CD14-positive monocyte (primary cell): ENCODE measurements around the gene CPEB4. TPM values are rescaled to one million over a fixed set of nuclear protein-coding genes. Genes with fewer than 3 reads are reported as not detected.

Experiments used
- DNase-seq, 3 donors: peaks; one replicate each; pipeline ENCODE4 v3.0.0-alpha.2; 2011 to 2022
- H2AFZ ChIP-seq: 2 replicates; pipeline ENCODE4 v1.6.0; 2012; ENCODE audit warnings: mild to moderate bottlenecking, low read depth, low read length, inconsistent platforms; ENCODE audit not compliant: insufficient read depth, poor library complexity, severe bottlenecking
- H3K27ac ChIP-seq, 2 donors: 1 replicate in 1 of 2; 2 replicates in 1 of 2; pipeline ENCODE4 v1.5.1; 2012 to 2013; ENCODE audit warnings: low read length in 2 of 2, control low read depth in 1 of 2, inconsistent platforms in 1 of 2, low read depth in 1 of 2, mild to moderate bottlenecking in 1 of 2
- H3K27me3 ChIP-seq, 2 donors: one replicate each; pipeline versions ENCODE4 v1.6.0 to v1.6.1; 2011 to 2013; ENCODE audit warnings: low read length in 2 of 2; ENCODE audit not compliant: control insufficient read depth in 2 of 2, insufficient read depth in 2 of 2
- H3K36me3 ChIP-seq, 2 donors: replicated peaks in 1 of 2; 1 replicate in 1 of 2; 2 replicates in 1 of 2; pipeline versions ENCODE4 v1.5.1 to v1.6.1; 2012 to 2013; ENCODE audit warnings: low read length in 2 of 2, control low read depth in 1 of 2, inconsistent platforms in 1 of 2, mild to moderate bottlenecking in 1 of 2; ENCODE audit not compliant: insufficient read depth in 2 of 2, control insufficient read depth in 1 of 2
- H3K4me1 ChIP-seq, 2 donors: 1 replicate in 1 of 2; 2 replicates in 1 of 2; pipeline versions ENCODE4 v1.5.1 to v1.6.1; 2012 to 2013; ENCODE audit warnings: low read length in 2 of 2, control low read depth in 1 of 2, inconsistent platforms in 1 of 2, mild to moderate bottlenecking in 1 of 2, moderate library complexity in 1 of 2; ENCODE audit not compliant: insufficient read depth in 2 of 2, control insufficient read depth in 1 of 2
- H3K4me2 ChIP-seq: replicated peaks from 2 replicates; pipeline ENCODE3; 2012; ENCODE audit warnings: low read length, moderate library complexity, mild to moderate bottlenecking; ENCODE audit not compliant: poor library complexity, severe bottlenecking; ENCODE audit errors: extremely low read depth
- H3K4me3 ChIP-seq, 3 experiments: fragments of 200-600 bp in 1 of 3; sonication (generic) in 1 of 3; replicated peaks in 1 of 3; 1 replicate in 2 of 3; 2 replicates in 1 of 3; pipeline ENCODE4 v1.5.1; 2011 to 2013; ENCODE audit warnings: low read length in 3 of 3, mild to moderate bottlenecking in 3 of 3, control low read depth in 2 of 3, low read depth in 2 of 3, inconsistent platforms in 1 of 3, moderate library complexity in 1 of 3
- H3K79me2 ChIP-seq: 2 replicates; pipeline ENCODE4 v1.6.0; 2012; ENCODE audit warnings: mild to moderate bottlenecking, control low read depth, inconsistent platforms, low read length, moderate library complexity; ENCODE audit not compliant: insufficient read depth
- H3K9ac ChIP-seq: 2 replicates; pipeline ENCODE4 v1.6.0; 2017; ENCODE audit warnings: low read length, mild to moderate bottlenecking; ENCODE audit not compliant: insufficient read depth, poor library complexity, severe bottlenecking
- H3K9me3 ChIP-seq, 2 donors: replicated peaks in 1 of 2; 1 replicate in 1 of 2; 2 replicates in 1 of 2; pipeline versions ENCODE4 v1.5.1 to v1.6.1; 2012 to 2013; ENCODE audit warnings: low read length in 2 of 2, control low read depth in 1 of 2; ENCODE audit not compliant: control insufficient read depth in 1 of 2, insufficient read depth in 1 of 2
- H4K20me1 ChIP-seq: 2 replicates; pipeline ENCODE4 v1.6.0; 2012; ENCODE audit warnings: mild to moderate bottlenecking, low read length, control low read depth, moderate library complexity; ENCODE audit not compliant: insufficient read depth
- H3K27ac Mint-ChIP-seq, 7 donors: one replicate each; pipeline ENCODE4 v1.8.0; 2020; ENCODE audit warnings: mild to moderate bottlenecking in 7 of 7, mixed read lengths in 7 of 7, moderate library complexity in 6 of 7, inconsistent platforms in 2 of 7
- H3K27me3 Mint-ChIP-seq, 3 donors: one replicate each; pipeline ENCODE4 v1.8.0; 2021 to 2022; ENCODE audit warnings: low read depth in 3 of 3, mild to moderate bottlenecking in 3 of 3, mixed read lengths in 3 of 3, moderate library complexity in 3 of 3, inconsistent platforms in 1 of 3
- H3K36me3 Mint-ChIP-seq, 2 donors: one replicate each; pipeline ENCODE4 v1.8.0; 2020; ENCODE audit warnings: mixed read lengths in 2 of 2, inconsistent platforms in 1 of 2, mild to moderate bottlenecking in 1 of 2
- H3K4me1 Mint-ChIP-seq: one replicate; pipeline ENCODE4 v1.8.0; 2020; ENCODE audit warnings: mild to moderate bottlenecking, mixed read lengths
- H3K4me3 Mint-ChIP-seq, 2 donors: one replicate each; pipeline ENCODE4 v1.8.0; 2020; ENCODE audit warnings: mild to moderate bottlenecking in 2 of 2, mixed read lengths in 2 of 2, moderate library complexity in 1 of 2
- H3K9me3 Mint-ChIP-seq, 7 donors: one replicate each; pipeline ENCODE4 v1.8.0; 2020 to 2022; ENCODE audit warnings: mixed read lengths in 7 of 7, mild to moderate bottlenecking in 6 of 7, moderate library complexity in 6 of 7, inconsistent platforms in 2 of 7
- WGBS: methylation state at CpG from one replicate; pipeline ENCODE4 v1.1.5; 2013; ENCODE audit warnings: missing lambda C conversion rate; ENCODE audit not compliant: insufficient coverage; 5-methylcytosine and 5-hydroxymethylcytosine counted together
- intact Hi-C, 2 donors: fragments of 100-400 bp; cut with micrococcal nuclease; formaldehyde crosslinking; loops; one replicate each; pipeline versions ENCODE4 v1.15.0 to v1.15.1; 2023
- polyA plus RNA-seq, 3 donors: library from polyadenylated mRNA; depleted of rRNA in 1 of 3; unstranded in 2 of 3; stranded (reverse) in 1 of 3; fragments of 300-500 nt in 2 of 3; fragments of >200 nt in 1 of 3; fragmentation: Illumina TruSeq in 2 of 3; gene quantifications; 1 replicate in 2 of 3; 2 replicates in 1 of 3; pipeline ENCODE4 v1.2.3, GENCODE V29; 2012 to 2021
- TF ChIP-seq, protein P1 (sequence below): fragments of 200-600 bp; IDR thresholded peaks from one replicate; pipeline ENCODE4 v1.8.0; 2022; ENCODE audit warnings: antibody characterized with exemption, mild to moderate bottlenecking

The CPEB4 gene
- polyA plus RNA-seq, 3 donors = 10.7 to 27.3 (median 13.9) TPM

DNA sequence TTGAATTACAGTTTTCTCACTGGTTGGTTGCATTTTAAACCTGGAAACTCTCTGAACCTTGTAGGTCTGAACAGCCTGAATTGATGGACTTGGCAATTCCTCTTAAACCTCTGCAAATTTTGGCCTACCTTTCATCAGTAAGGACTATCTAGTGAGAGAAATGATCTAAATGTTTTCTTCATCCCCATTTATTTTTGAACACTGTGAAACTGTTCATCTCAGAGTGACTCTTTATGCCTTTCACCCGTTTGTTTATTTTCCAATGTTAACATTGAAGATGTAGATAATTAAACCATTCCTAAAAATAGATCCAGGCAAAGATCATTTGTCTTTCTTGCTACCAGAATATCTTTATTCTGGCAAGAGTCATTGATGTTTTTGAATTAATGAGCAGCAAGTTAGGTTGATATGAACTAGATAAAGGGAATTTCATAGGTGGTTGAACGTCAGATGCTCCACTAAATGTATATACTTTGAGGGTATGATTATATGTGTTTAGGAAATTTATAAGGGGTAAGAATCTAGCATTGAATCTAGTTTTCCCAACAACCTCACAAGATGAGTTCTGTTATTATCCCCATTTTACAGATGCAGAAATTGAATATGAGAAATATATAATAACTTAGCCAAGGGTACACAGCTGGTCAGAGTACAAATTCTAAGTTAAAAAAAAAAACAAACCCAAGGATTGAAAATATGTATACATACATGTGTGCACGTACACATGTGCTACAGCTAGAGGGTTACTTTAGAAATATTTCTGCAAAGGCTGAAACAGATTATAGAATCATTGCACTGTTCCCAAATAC, 3.4 kb downstream of the CPEB4 start:
- peaks cover 70% of the 10 kb centered on the region for H3K4me1 Mint-ChIP-seq
- intact Hi-C loops = no loop called here
- H3K79me2 ChIP-seq = peaks cover 89% of the 10 kb centered on the region
- peak overlapping the region; percentile 18 for H3K9ac ChIP-seq
- peak overlapping the region in 3 of 7 donors; percentile 24 to 80 (median 45) for H3K27ac Mint-ChIP-seq
- H3K36me3 Mint-ChIP-seq = peaks cover 9 to 14% of the 10 kb centered on the region in 2 donors
- no peaks in the 10 kb centered on the region for H3K9me3 ChIP-seq
- H3K4me3 Mint-ChIP-seq = peak overlapping the region; percentile 69 to 82
- peak overlapping the region; percentile 83 for H3K4me2 ChIP-seq
- no peaks in the 10 kb centered on the region for H3K27me3 Mint-ChIP-seq
- H3K4me1 ChIP-seq = peaks cover 55 to 90% of the 10 kb centered on the region in 2 donors
- H3K9me3 Mint-ChIP-seq = peaks cover 0 to 3% (median 0%) of the 10 kb centered on the region in 7 donors
- TF ChIP-seq, protein P1, sequence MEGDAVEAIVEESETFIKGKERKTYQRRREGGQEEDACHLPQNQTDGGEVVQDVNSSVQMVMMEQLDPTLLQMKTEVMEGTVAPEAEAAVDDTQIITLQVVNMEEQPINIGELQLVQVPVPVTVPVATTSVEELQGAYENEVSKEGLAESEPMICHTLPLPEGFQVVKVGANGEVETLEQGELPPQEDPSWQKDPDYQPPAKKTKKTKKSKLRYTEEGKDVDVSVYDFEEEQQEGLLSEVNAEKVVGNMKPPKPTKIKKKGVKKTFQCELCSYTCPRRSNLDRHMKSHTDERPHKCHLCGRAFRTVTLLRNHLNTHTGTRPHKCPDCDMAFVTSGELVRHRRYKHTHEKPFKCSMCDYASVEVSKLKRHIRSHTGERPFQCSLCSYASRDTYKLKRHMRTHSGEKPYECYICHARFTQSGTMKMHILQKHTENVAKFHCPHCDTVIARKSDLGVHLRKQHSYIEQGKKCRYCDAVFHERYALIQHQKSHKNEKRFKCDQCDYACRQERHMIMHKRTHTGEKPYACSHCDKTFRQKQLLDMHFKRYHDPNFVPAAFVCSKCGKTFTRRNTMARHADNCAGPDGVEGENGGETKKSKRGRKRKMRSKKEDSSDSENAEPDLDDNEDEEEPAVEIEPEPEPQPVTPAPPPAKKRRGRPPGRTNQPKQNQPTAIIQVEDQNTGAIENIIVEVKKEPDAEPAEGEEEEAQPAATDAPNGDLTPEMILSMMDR = no peak
- H4K20me1 ChIP-seq = peaks cover 78% of the 10 kb centered on the region
- DNase-seq = no peak
- H3K27ac ChIP-seq = peak overlapping the region in 1 of 2 donors; percentile 37
- peak overlapping the region; percentile 47 to 97 (median 70) for H3K4me3 ChIP-seq
- WGBS = no CpG with 5 or more reads among the region's 3 CpGs
- no peaks in the 10 kb centered on the region for H3K27me3 ChIP-seq
- no peaks in the 10 kb centered on the region for H3K36me3 ChIP-seq
- H2AFZ ChIP-seq = no peak overlapping the region

- Mint-ChIP-seq H3K27ac (no peak overlapping the region), H3K4me3 (no peak overlapping the region), H3K4me1 (peaks cover 62% of the 10 kb centered on the region), H3K36me3 (peaks cover 9 to 14% of the 10 kb centered on the region in 2 donors), H3K27me3 (no peaks in the 10 kb centered on the region), H3K9me3 (peaks cover 0 to 3% (median 0%) of the 10 kb centered on the region in 7 donors)
- peak overlapping the region in 1 of 2 donors; percentile 9 for H3K27ac ChIP-seq
- H3K9ac ChIP-seq = no peak overlapping the region
- intact Hi-C loops = no loop called here
- no CpG with 5 or more reads among the region's 2 CpGs for WGBS
- no peaks in the 10 kb centered on the region for H3K27me3 ChIP-seq
- H3K4me1 ChIP-seq = peaks cover 49 to 86% of the 10 kb centered on the region in 2 donors
- peak overlapping the region; percentile 83 for H3K4me2 ChIP-seq
- peaks cover 100% of the 10 kb centered on the region for H3K79me2 ChIP-seq
- peak overlapping the region in 2 of 3 experiments; percentile 47 to 97 for H3K4me3 ChIP-seq
- no peak for DNase-seq
- TF ChIP-seq, protein P1 = no peak
- H2AFZ ChIP-seq = no peak overlapping the region
- peaks cover 0 to 2% of the 10 kb centered on the region in 2 donors for H3K36me3 ChIP-seq
- no peaks in the 10 kb centered on the region for H3K9me3 ChIP-seq
- H4K20me1 ChIP-seq = peaks cover 92% of the 10 kb centered on the region
Observed at GRCh38 chr5:173893192-173893561, 5.0 kb downstream of the CPEB4 start.
